HEK293 (cell line): Measurements from ENCODE around the gene PRPH.

ENCODE experiments used
- BCL11B ChIP-seq: fragments of 450-650 bp; formaldehyde crosslinking; IDR thresholded peaks from 2 replicates; pipeline ENCODE4 v1.5.1; 2016; ENCODE audit warnings: low read depth, missing biosample characterization, missing genetic modification characterization
- GLI2 ChIP-seq: fragments of 450-650 bp; formaldehyde crosslinking; IDR thresholded peaks from 2 replicates; pipeline ENCODE4; 2017; ENCODE audit warnings: missing biosample characterization, missing genetic modification characterization, low read depth, borderline replicate concordance
- HOXA7 ChIP-seq: sonication (generic); formaldehyde crosslinking; IDR thresholded peaks from 2 replicates; pipeline ENCODE4 v1.8.1; 2022; ENCODE audit warnings: missing genetic modification reagents, borderline replicate concordance
- KLF16 ChIP-seq: fragments of 450-650 bp; formaldehyde crosslinking; IDR thresholded peaks from 2 replicates; pipeline ENCODE4 v1.5.1; 2017; ENCODE audit warnings: missing biosample characterization, missing genetic modification characterization
- MZF1 ChIP-seq: fragments of 450-650 bp; formaldehyde crosslinking; IDR thresholded peaks from 2 replicates; pipeline ENCODE4 v1.5.1; 2017; ENCODE audit warnings: missing biosample characterization, missing genetic modification characterization, borderline replicate concordance
- OSR2 ChIP-seq: fragments of 450-650 bp; formaldehyde crosslinking; IDR thresholded peaks from 2 replicates; pipeline ENCODE4 v1.5.1; 2016; ENCODE audit warnings: missing biosample characterization, missing genetic modification characterization
- PRDM1 ChIP-seq: fragments of 450-650 bp; formaldehyde crosslinking; IDR thresholded peaks from 2 replicates; pipeline ENCODE4; 2016; ENCODE audit warnings: missing biosample characterization, missing genetic modification characterization
- RBAK ChIP-seq: fragments of 450-650 bp; formaldehyde crosslinking; IDR thresholded peaks from 2 replicates; pipeline ENCODE4 v1.5.1; 2016; ENCODE audit warnings: missing biosample characterization, missing genetic modification characterization
- SALL2 ChIP-seq: fragments of 450-650 bp; formaldehyde crosslinking; IDR thresholded peaks from 2 replicates; pipeline ENCODE4 v1.5.0; 2017; ENCODE audit warnings: missing biosample characterization, mild to moderate bottlenecking, missing genetic modification characterization, borderline replicate concordance
- SCRT1 ChIP-seq: fragments of 450-650 bp; formaldehyde crosslinking; IDR thresholded peaks from 2 replicates; pipeline ENCODE4 v1.5.1; 2016; ENCODE audit warnings: missing biosample characterization, missing genetic modification characterization, borderline replicate concordance
- SP2 ChIP-seq: fragments of 450-650 bp; formaldehyde crosslinking; IDR thresholded peaks from 2 replicates; pipeline ENCODE4 v1.5.1; 2016; ENCODE audit warnings: missing biosample characterization, missing genetic modification characterization
- SP3 ChIP-seq: fragments of 450-650 bp; formaldehyde crosslinking; IDR thresholded peaks from 2 replicates; pipeline ENCODE4 v1.5.1; 2016; ENCODE audit warnings: missing biosample characterization, missing genetic modification characterization
- SP7 ChIP-seq: fragments of 450-650 bp; formaldehyde crosslinking; IDR thresholded peaks from 2 replicates; pipeline ENCODE4 v1.5.1; 2016; ENCODE audit warnings: missing biosample characterization, missing genetic modification characterization
- ZBTB48 ChIP-seq: fragments of 450-650 bp; formaldehyde crosslinking; IDR thresholded peaks from 2 replicates; pipeline ENCODE4 v1.5.1; 2016; ENCODE audit warnings: missing biosample characterization, missing genetic modification characterization
- ZFP37 ChIP-seq: fragments of 450-650 bp; formaldehyde crosslinking; IDR thresholded peaks from 2 replicates; pipeline ENCODE4 v1.5.1; 2016; ENCODE audit warnings: missing biosample characterization, missing genetic modification characterization
- ZFP69B ChIP-seq: fragments of 450-650 bp; formaldehyde crosslinking; IDR thresholded peaks from 2 replicates; pipeline ENCODE4 v1.5.1; 2016; ENCODE audit warnings: missing biosample characterization, missing genetic modification characterization
- ZNF10 ChIP-seq: fragments of 450-650 bp; formaldehyde crosslinking; IDR thresholded peaks from 2 replicates; pipeline ENCODE4 v1.5.1; 2017; ENCODE audit warnings: missing biosample characterization, missing genetic modification characterization
- ZNF146 ChIP-seq: fragments of 450-650 bp; formaldehyde crosslinking; IDR thresholded peaks from 2 replicates; pipeline ENCODE4 v1.5.1; 2016; ENCODE audit warnings: missing biosample characterization, missing genetic modification characterization
- ZNF155 ChIP-seq: fragments of 450-650 bp; formaldehyde crosslinking; IDR thresholded peaks from 2 replicates; pipeline ENCODE4 v1.5.1; 2016; ENCODE audit warnings: missing biosample characterization, missing genetic modification characterization
- ZNF202 ChIP-seq: fragments of 450-650 bp; formaldehyde crosslinking; IDR thresholded peaks from 2 replicates; pipeline ENCODE4 v1.5.1; 2016; ENCODE audit warnings: missing biosample characterization, missing genetic modification characterization, borderline replicate concordance
- ZNF214 ChIP-seq: fragments of 450-650 bp; formaldehyde crosslinking; IDR thresholded peaks from 2 replicates; pipeline ENCODE4 v1.5.1; 2017; ENCODE audit warnings: missing biosample characterization, mild to moderate bottlenecking, missing genetic modification characterization, borderline replicate concordance
- ZNF239 ChIP-seq: fragments of 450-650 bp; formaldehyde crosslinking; IDR thresholded peaks from 2 replicates; pipeline ENCODE4 v1.5.1; 2016; ENCODE audit warnings: missing biosample characterization, missing genetic modification characterization
- ZNF311 ChIP-seq: fragments of 450-650 bp; formaldehyde crosslinking; IDR thresholded peaks from 2 replicates; pipeline ENCODE4 v1.5.1; 2017; ENCODE audit warnings: missing biosample characterization, missing genetic modification characterization, borderline replicate concordance
- ZNF324 ChIP-seq: fragments of 450-650 bp; formaldehyde crosslinking; IDR thresholded peaks from 2 replicates; pipeline ENCODE4 v1.5.1; 2016; ENCODE audit warnings: missing biosample characterization, missing genetic modification characterization
- ZNF350 ChIP-seq: fragments of 450-650 bp; formaldehyde crosslinking; IDR thresholded peaks from 2 replicates; pipeline ENCODE4 v1.5.0; 2017; ENCODE audit warnings: missing biosample characterization, mild to moderate bottlenecking, missing genetic modification characterization
- ZNF366 ChIP-seq: fragments of 450-650 bp; formaldehyde crosslinking; conservative IDR thresholded peaks from 2 replicates; pipeline ENCODE4 v1.5.1; 2016; ENCODE audit warnings: missing biosample characterization, missing genetic modification characterization
- ZNF48 ChIP-seq: fragments of 450-650 bp; formaldehyde crosslinking; IDR thresholded peaks from 2 replicates; pipeline ENCODE4 v1.5.1; 2016; ENCODE audit warnings: missing biosample characterization, missing genetic modification characterization
- ZNF530 ChIP-seq: fragments of 450-650 bp; formaldehyde crosslinking; IDR thresholded peaks from 2 replicates; pipeline ENCODE4 v1.5.1; 2016; ENCODE audit warnings: low read depth, missing biosample characterization, missing genetic modification characterization
- ZNF548 ChIP-seq: fragments of 450-650 bp; formaldehyde crosslinking; IDR thresholded peaks from 2 replicates; pipeline ENCODE4 v1.5.1; 2016; ENCODE audit warnings: missing biosample characterization, missing genetic modification characterization
- ZNF621 ChIP-seq: fragments of 450-650 bp; formaldehyde crosslinking; IDR thresholded peaks from 2 replicates; pipeline ENCODE4 v1.5.1; 2017; ENCODE audit warnings: missing biosample characterization, missing genetic modification characterization
- ZNF654 ChIP-seq: fragments of 450-650 bp; formaldehyde crosslinking; IDR thresholded peaks from 2 replicates; pipeline ENCODE4 v1.5.1; 2016; ENCODE audit warnings: low read depth, missing biosample characterization, missing genetic modification characterization
- ZNF664 ChIP-seq: fragments of 450-650 bp; formaldehyde crosslinking; IDR thresholded peaks from 2 replicates; pipeline ENCODE4 v1.5.1; 2016; ENCODE audit warnings: missing biosample characterization, missing genetic modification characterization
- ZNF701 ChIP-seq: fragments of 450-650 bp; formaldehyde crosslinking; IDR thresholded peaks from 2 replicates; pipeline ENCODE4 v1.5.1; 2016; ENCODE audit warnings: missing biosample characterization, missing genetic modification characterization
- ZNF747 ChIP-seq: fragments of 450-650 bp; formaldehyde crosslinking; IDR thresholded peaks from 2 replicates; pipeline ENCODE4 v1.5.1; 2016; ENCODE audit warnings: missing biosample characterization, missing genetic modification characterization
- ZNF830 ChIP-seq: fragments of 450-650 bp; IDR thresholded peaks from 2 replicates; pipeline ENCODE4 v1.5.0; 2018; ENCODE audit warnings: missing biosample characterization, missing genetic modification characterization, low read depth, mild to moderate bottlenecking, moderate library complexity
- ZXDB ChIP-seq: fragments of 450-650 bp; formaldehyde crosslinking; IDR thresholded peaks from 2 replicates; pipeline ENCODE4 v1.5.1; 2016; ENCODE audit warnings: missing biosample characterization, missing genetic modification characterization
- TF ChIP-seq, protein P1 (sequence below): fragments of 450-650 bp; formaldehyde crosslinking; IDR thresholded peaks from 2 replicates; pipeline ENCODE4 v1.5.1; 2017; ENCODE audit warnings: missing biosample characterization, missing genetic modification characterization
- TF ChIP-seq, protein P2 (sequence below): fragments of 450-650 bp; formaldehyde crosslinking; IDR thresholded peaks from 2 replicates; pipeline ENCODE4 v1.5.1; 2016; ENCODE audit warnings: missing biosample characterization, missing genetic modification characterization
- TF ChIP-seq, protein P3 (sequence below): fragments of 450-650 bp; formaldehyde crosslinking; IDR thresholded peaks from 2 replicates; pipeline ENCODE4 v1.5.1; 2016; ENCODE audit warnings: missing biosample characterization, missing genetic modification characterization

The PRPH gene

DNA sequence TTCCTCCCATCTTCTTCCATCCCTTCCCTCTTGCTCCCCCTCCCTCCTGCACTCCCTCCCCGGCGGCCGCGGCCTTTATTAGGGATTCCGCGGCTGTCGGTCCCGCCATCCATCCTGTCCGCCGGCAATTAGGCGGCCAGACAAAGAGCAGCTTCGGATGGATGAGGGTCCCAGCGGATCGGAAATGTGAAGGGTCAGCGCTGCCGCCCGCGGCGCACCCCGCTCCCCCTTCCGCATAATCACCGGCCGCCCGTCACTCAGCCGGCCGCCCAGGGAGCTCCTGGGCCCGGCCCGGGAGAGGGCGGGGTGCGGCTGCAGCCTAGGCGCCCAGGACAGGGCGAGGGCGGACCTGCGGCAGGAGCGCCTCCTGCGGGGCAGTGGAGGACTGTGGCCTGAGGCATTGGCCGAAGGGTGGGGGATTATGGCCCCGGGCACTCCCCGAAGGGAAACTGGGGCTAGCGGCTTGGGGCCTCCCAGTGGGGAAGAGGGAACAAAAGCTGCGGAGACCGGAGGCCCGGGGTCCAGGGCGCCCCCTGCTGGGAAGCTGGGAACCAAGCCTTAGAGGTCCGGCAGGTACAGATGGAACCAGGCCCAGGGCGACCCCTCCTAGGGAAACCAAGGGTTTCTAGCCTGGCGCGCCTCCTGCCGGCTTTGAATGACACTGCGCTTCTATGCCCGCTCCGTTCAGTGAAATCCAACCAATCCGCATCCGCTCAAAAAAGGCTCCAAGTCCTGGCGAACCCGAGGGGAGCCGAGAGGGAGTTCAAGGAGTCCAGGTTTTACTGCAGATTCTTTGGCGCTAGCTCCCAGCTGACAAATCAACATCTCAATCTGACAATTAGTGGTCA lies 47.3 kb downstream of the PRPH start (continued):
- TF ChIP-seq, protein P1, sequence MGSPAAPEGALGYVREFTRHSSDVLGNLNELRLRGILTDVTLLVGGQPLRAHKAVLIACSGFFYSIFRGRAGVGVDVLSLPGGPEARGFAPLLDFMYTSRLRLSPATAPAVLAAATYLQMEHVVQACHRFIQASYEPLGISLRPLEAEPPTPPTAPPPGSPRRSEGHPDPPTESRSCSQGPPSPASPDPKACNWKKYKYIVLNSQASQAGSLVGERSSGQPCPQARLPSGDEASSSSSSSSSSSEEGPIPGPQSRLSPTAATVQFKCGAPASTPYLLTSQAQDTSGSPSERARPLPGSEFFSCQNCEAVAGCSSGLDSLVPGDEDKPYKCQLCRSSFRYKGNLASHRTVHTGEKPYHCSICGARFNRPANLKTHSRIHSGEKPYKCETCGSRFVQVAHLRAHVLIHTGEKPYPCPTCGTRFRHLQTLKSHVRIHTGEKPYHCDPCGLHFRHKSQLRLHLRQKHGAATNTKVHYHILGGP, result no peak
- no peak for TF ChIP-seq ZNF214 (tag by site-specific recombination)
- TF ChIP-seq ZNF701 (tag by site-specific recombination), result no peak
- peak; percentile 46 for TF ChIP-seq ZNF654 (tag by site-specific recombination)
- TF ChIP-seq RBAK, result no peak
- 0 out of 2 replicates have a peak, but pooled peaks have one; percentile 39 for TF ChIP-seq SP7 (tag by site-specific recombination)
- TF ChIP-seq ZFP37 (tag by site-specific recombination), result no peak
- TF ChIP-seq SP2 (tag by site-specific recombination), result no peak
- TF ChIP-seq ZNF324 (tag by site-specific recombination), result no peak
- no peak for TF ChIP-seq ZNF350 (tag by site-specific recombination)
- TF ChIP-seq BCL11B, result no peak
- no peak for TF ChIP-seq SALL2 (tag by site-specific recombination)
- TF ChIP-seq ZNF548 (tag by site-specific recombination), result no peak
- TF ChIP-seq ZNF830, result no peak
- TF ChIP-seq ZNF366 (tag by site-specific recombination), result no peak
- TF ChIP-seq ZNF311 (tag by site-specific recombination), result no peak
- TF ChIP-seq ZNF747, result no peak
- TF ChIP-seq ZBTB48, result peak; percentile 26; the same call in 1 of the 2 replicates
- no peak for TF ChIP-seq ZNF155 (tag by site-specific recombination)
- TF ChIP-seq ZNF621 (tag by site-specific recombination), result no peak
- no peak for TF ChIP-seq PRDM1
- TF ChIP-seq, protein P2, sequence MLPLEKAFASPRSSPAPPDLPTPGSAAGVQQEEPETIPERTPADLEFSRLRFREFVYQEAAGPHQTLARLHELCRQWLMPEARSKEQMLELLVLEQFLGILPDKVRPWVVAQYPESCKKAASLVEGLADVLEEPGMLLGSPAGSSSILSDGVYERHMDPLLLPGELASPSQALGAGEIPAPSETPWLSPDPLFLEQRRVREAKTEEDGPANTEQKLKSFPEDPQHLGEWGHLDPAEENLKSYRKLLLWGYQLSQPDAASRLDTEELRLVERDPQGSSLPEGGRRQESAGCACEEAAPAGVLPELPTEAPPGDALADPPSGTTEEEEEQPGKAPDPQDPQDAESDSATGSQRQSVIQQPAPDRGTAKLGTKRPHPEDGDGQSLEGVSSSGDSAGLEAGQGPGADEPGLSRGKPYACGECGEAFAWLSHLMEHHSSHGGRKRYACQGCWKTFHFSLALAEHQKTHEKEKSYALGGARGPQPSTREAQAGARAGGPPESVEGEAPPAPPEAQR (tag by site-specific recombination), result no peak
- TF ChIP-seq ZNF530 (tag by site-specific recombination), result no peak
- no peak for TF ChIP-seq ZNF239
- no peak for TF ChIP-seq ZFP69B (tag by site-specific recombination)
- TF ChIP-seq ZXDB (tag by site-specific recombination), result peak; percentile 46; the same call in 1 of the 2 replicates
- no peak for TF ChIP-seq ZNF146 (tag by site-specific recombination)
- TF ChIP-seq SP3 (tag by site-specific recombination), result no peak; the same call in 1 of the 2 replicates
- no peak for TF ChIP-seq ZNF664
- TF ChIP-seq KLF16 (tag by site-specific recombination), result no peak
- TF ChIP-seq OSR2 (tag by site-specific recombination), result no peak
- no peak for TF ChIP-seq SCRT1
- TF ChIP-seq GLI2 (tag by site-specific recombination), result no peak
- no peak for TF ChIP-seq ZNF202
- no peak for TF ChIP-seq HOXA7 (CRISPR knock-in tag)
- TF ChIP-seq MZF1 (tag by site-specific recombination), result peak; percentile 67; the same call in 1 of the 2 replicates
- TF ChIP-seq ZNF48 (tag by site-specific recombination), result no peak
- TF ChIP-seq, protein P3, sequence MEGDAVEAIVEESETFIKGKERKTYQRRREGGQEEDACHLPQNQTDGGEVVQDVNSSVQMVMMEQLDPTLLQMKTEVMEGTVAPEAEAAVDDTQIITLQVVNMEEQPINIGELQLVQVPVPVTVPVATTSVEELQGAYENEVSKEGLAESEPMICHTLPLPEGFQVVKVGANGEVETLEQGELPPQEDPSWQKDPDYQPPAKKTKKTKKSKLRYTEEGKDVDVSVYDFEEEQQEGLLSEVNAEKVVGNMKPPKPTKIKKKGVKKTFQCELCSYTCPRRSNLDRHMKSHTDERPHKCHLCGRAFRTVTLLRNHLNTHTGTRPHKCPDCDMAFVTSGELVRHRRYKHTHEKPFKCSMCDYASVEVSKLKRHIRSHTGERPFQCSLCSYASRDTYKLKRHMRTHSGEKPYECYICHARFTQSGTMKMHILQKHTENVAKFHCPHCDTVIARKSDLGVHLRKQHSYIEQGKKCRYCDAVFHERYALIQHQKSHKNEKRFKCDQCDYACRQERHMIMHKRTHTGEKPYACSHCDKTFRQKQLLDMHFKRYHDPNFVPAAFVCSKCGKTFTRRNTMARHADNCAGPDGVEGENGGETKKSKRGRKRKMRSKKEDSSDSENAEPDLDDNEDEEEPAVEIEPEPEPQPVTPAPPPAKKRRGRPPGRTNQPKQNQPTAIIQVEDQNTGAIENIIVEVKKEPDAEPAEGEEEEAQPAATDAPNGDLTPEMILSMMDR (tag by site-specific recombination), result peak; percentile 88
- TF ChIP-seq ZNF10 (tag by site-specific recombination), result no peak
